ENCODE data around the gene DTNA. TPM values are rescaled to one million over a fixed set of nuclear protein-coding genes. Genes with fewer than 3 reads are reported as not detected.
"Not testable (repeated sequence)": the region's sequence is repeated elsewhere in the genome, so short reads cannot be mapped to it uniquely, and the experiment has no call there.

DTNA gene
- total RNA-seq, 2 experiments from 2014 or later = not detected

GRCh38 chr18:34886177-34886576 lies 176.1 kb downstream of the DTNA start:
- Mint-ChIP-seq H3K36me3 (ENCODE audit: low read depth) (peaks cover 2% of the 10 kb centered on the region), H3K4me1 (peaks cover 4% of the 10 kb centered on the region), H3K4me3 (no peak overlapping the region), H3K9me3 (no peaks in the 10 kb centered on the region), H3K27ac (no peak overlapping the region), H3K27me3 (no peaks in the 10 kb centered on the region)
- ChIA-PET CTCF (interaction anchor here (0.6 to 1.2 kb wide), 2 partner anchors 305 to 636 kb away, joined by 3 to 4 read pairs; no protein-coding TSS in a partner anchor), POLR2A (no interaction called here)
- DNase-seq = no peak

- Mint-ChIP-seq H3K36me3 (ENCODE audit: low read depth) (peaks cover 2% of the 10 kb centered on the region), H3K27me3 (no peaks in the 10 kb centered on the region), H3K27ac (no peak overlapping the region), H3K4me3 (no peak overlapping the region), H3K9me3 (peaks cover 1% of the 10 kb centered on the region), H3K4me1 (peaks cover 4% of the 10 kb centered on the region)
- POLR2A ChIA-PET = no interaction called here
- CTCF ChIA-PET = no interaction called here
- no peak for DNase-seq
These were observed 177.9 kb downstream of the DTNA start for GRCh38 chr18:34887881-34888580.

GRCh38 chr18:34890486-34891085 lies 180.5 kb downstream of the DTNA start:
- DNase-seq = no peak
- Mint-ChIP-seq H3K9me3 (peaks cover 11% of the 10 kb centered on the region), H3K27ac (no peak overlapping the region), H3K36me3 (ENCODE audit: low read depth) (peaks cover 2% of the 10 kb centered on the region), H3K4me1 (peaks cover 4% of the 10 kb centered on the region), H3K27me3 (no peaks in the 10 kb centered on the region), H3K4me3 (no peak overlapping the region)
- ChIA-PET POLR2A (no interaction called here), CTCF (interaction anchor here (0.8 kb wide), 1 partner anchor 14 kb away, joined by 4 read pairs; no protein-coding TSS in a partner anchor)

- H3K27me3 Mint-ChIP-seq = no peaks in the 10 kb centered on the region
- POLR2A ChIA-PET = no interaction called here
These were observed 182.3 kb downstream of the DTNA start for GRCh38 chr18:34892379-34892778.

GRCh38 chr18:34893239-34893638 lies 183.1 kb downstream of the DTNA start:
- Mint-ChIP-seq H3K36me3 (ENCODE audit: low read depth) (peaks cover 2% of the 10 kb centered on the region), H3K27ac (no peak overlapping the region), H3K27me3 (no peaks in the 10 kb centered on the region), H3K9me3 (peaks cover 11% of the 10 kb centered on the region), H3K4me1 (peaks cover 4% of the 10 kb centered on the region), H3K4me3 (no peak overlapping the region)
- POLR2A ChIA-PET = no interaction called here
- DNase-seq = no peak
- CTCF ChIA-PET = interaction anchor here (0.8 kb wide), 1 partner anchor 10 kb away, joined by 3 read pairs; no protein-coding TSS in a partner anchor

More at GRCh38 chr18:34892379-34892778, 182.3 kb downstream of the DTNA start:
- H3K9me3 Mint-ChIP-seq = peaks cover 11% of the 10 kb centered on the region
- H3K4me1 Mint-ChIP-seq = peaks cover 4% of the 10 kb centered on the region
- H3K27ac Mint-ChIP-seq = no peak overlapping the region
- DNase-seq = no peak
- no peak overlapping the region for H3K4me3 Mint-ChIP-seq
- CTCF ChIA-PET = no interaction called here
- H3K36me3 Mint-ChIP-seq (ENCODE audit: low read depth) = peaks cover 2% of the 10 kb centered on the region

- POLR2A ChIA-PET = no interaction called here
- Mint-ChIP-seq H3K36me3 (ENCODE audit: low read depth) (no peaks in the 10 kb centered on the region), H3K4me3 (no peak overlapping the region), H3K27ac (no peak overlapping the region), H3K9me3 (no peaks in the 10 kb centered on the region), H3K4me1 (no peaks in the 10 kb centered on the region), H3K27me3 (no peaks in the 10 kb centered on the region)
- CTCF ChIA-PET = no interaction called here
- DNase-seq = no peak
These were observed 191.2 kb downstream of the DTNA start for GRCh38 chr18:34901299-34901698.

- Mint-ChIP-seq H3K4me3 (no peak overlapping the region), H3K4me1 (no peaks in the 10 kb centered on the region), H3K9me3 (peaks cover 13% of the 10 kb centered on the region), H3K27me3 (no peaks in the 10 kb centered on the region), H3K36me3 (ENCODE audit: low read depth) (peaks cover 2% of the 10 kb centered on the region), H3K27ac (no peak overlapping the region)
- CTCF ChIA-PET = interaction anchor here (0.9 kb wide), 1 partner anchor 15 kb away, joined by 4 read pairs; no protein-coding TSS in a partner anchor
- DNase-seq = no peak
- POLR2A ChIA-PET = no interaction called here
These were observed 194.9 kb downstream of the DTNA start for GRCh38 chr18:34904994-34905393.

- CTCF ChIA-PET; H3K4me1 Mint-ChIP-seq; H3K4me3 Mint-ChIP-seq; H3K27ac Mint-ChIP-seq; POLR2A ChIA-PET; H3K27me3 Mint-ChIP-seq; DNase-seq; H3K36me3 Mint-ChIP-seq (ENCODE audit: low read depth): not testable (repeated sequence)
- peaks cover 13% of the 10 kb centered on the region for H3K9me3 Mint-ChIP-seq
These were observed 196.9 kb downstream of the DTNA start for GRCh38 chr18:34906985-34907384.

- CTCF ChIA-PET = no interaction called here
- POLR2A ChIA-PET = interaction anchor here (0.5 kb wide), 1 partner anchor 64 kb away, joined by 4 read pairs; no protein-coding TSS in a partner anchor
- Mint-ChIP-seq H3K36me3 (ENCODE audit: low read depth) (peaks cover 2% of the 10 kb centered on the region), H3K4me1 (no peaks in the 10 kb centered on the region), H3K27me3 (no peaks in the 10 kb centered on the region), H3K9me3 (peaks cover 13% of the 10 kb centered on the region), H3K27ac (no peak overlapping the region), H3K4me3 (no peak overlapping the region)
- no peak for DNase-seq
These were observed 199.7 kb downstream of the DTNA start for GRCh38 chr18:34909637-34910364.

GRCh38 chr18:34911081-34911480 lies 201.0 kb downstream of the DTNA start:
- CTCF ChIA-PET = no interaction called here
- H3K4me3 Mint-ChIP-seq = no peak overlapping the region

GRCh38 chr18:34911661-34912384 lies 201.7 kb downstream of the DTNA start:
- no peaks in the 10 kb centered on the region for H3K27me3 Mint-ChIP-seq
- no peak for DNase-seq
- no peak overlapping the region for H3K27ac Mint-ChIP-seq
- H3K4me1 Mint-ChIP-seq = no peaks in the 10 kb centered on the region
- H3K4me3 Mint-ChIP-seq = no peak overlapping the region
- CTCF ChIA-PET = no interaction called here
- POLR2A ChIA-PET = no interaction called here
- H3K36me3 Mint-ChIP-seq (ENCODE audit: low read depth) = no peaks in the 10 kb centered on the region
- H3K9me3 Mint-ChIP-seq = peaks cover 10% of the 10 kb centered on the region

More at GRCh38 chr18:34911081-34911480, 201.0 kb downstream of the DTNA start:
- H3K36me3 Mint-ChIP-seq (ENCODE audit: low read depth) = peaks cover 2% of the 10 kb centered on the region
- DNase-seq = no peak
- H3K27ac Mint-ChIP-seq = no peak overlapping the region
- no peaks in the 10 kb centered on the region for H3K4me1 Mint-ChIP-seq
- no peaks in the 10 kb centered on the region for H3K27me3 Mint-ChIP-seq
- H3K9me3 Mint-ChIP-seq = peaks cover 13% of the 10 kb centered on the region
- POLR2A ChIA-PET = no interaction called here

- no peak overlapping the region for H3K4me3 Mint-ChIP-seq
- no peak for DNase-seq
- no peaks in the 10 kb centered on the region for H3K27me3 Mint-ChIP-seq
- H3K4me1 Mint-ChIP-seq = no peaks in the 10 kb centered on the region
- H3K9me3 Mint-ChIP-seq = no peaks in the 10 kb centered on the region
- CTCF ChIA-PET = no interaction called here
- H3K36me3 Mint-ChIP-seq (ENCODE audit: low read depth) = no peaks in the 10 kb centered on the region
- no peak overlapping the region for H3K27ac Mint-ChIP-seq
- POLR2A ChIA-PET = no interaction called here
These were observed 204.0 kb downstream of the DTNA start for GRCh38 chr18:34913837-34914661.

Measured in activated CD4-positive, alpha-beta T cell treated with anti-CD3 and anti-CD28 coated beads, Interleukin-2, amount 10 ng/mL, durations not matched to agents 7 days and 5 days (primary cell).